GM12878 (cell line): ENCODE measurements around the gene UTP14C. TPM values are rescaled to one million over a fixed set of nuclear protein-coding genes. Genes with fewer than 3 reads are reported as not detected.

Experiments used
- ATAC-seq: fragments of 200-7000 bp; cut with Tn5 transposase; 3 replicates; pipeline ENCODE4 v1.9.1; 2020; ENCODE audit warnings: mild to moderate bottlenecking, moderate library complexity
- BruUV-seq: library from RNA; stranded (reverse); fragments of 400-500 nt; replicated peaks from 2 replicates; lab custom pipeline; 2021; lab: Mats Ljungman, UMichigan
- CTCF ChIA-PET: fragments of 300-600 bp; sonication (Branson Sonifier 250); formaldehyde crosslinking; extraction: SDS; loops from one replicate; lab custom pipeline; 2021; ENCODE audit warnings: inconsistent platforms; lab: Yijun Ruan, JAX
- POLR2A ChIA-PET: fragments of 350-600 bp; formaldehyde crosslinking; extraction: SDS; loops from one replicate; lab custom pipeline; 2021; ENCODE audit warnings: inconsistent platforms; lab: Charles Lee
- RAD21 ChIA-PET: fragments of 300-600 bp; sonication (Branson Sonifier 250); formaldehyde crosslinking; loops from one replicate; lab custom pipeline; 2023; ENCODE audit warnings: antibody characterized with exemption; ENCODE audit not compliant: unreplicated experiment; lab: Charles Lee
- SMC1A ChIA-PET: fragments of 300-600 bp; sonication (Branson Sonifier 250); formaldehyde crosslinking; loops from one replicate; lab custom pipeline; 2023; ENCODE audit not compliant: unreplicated experiment, uncharacterized antibody; lab: Charles Lee
- DNase-seq: peaks from one replicate; pipeline ENCODE4 v3.0.0-alpha.2; 2011; ENCODE audit warnings: low read depth, low spot score
- FAIRE-seq: peaks from 3 replicates; lab custom pipeline; 2011; peaks lifted over from hg19 to GRCh38; lab: Jason Lieb, UNC
- H2AFZ ChIP-seq: 2 replicates; pipeline ENCODE4 v1.6.0; 2011; ENCODE audit warnings: low read depth, low read length, control low read depth; ENCODE audit not compliant: control insufficient read depth
- H3K27ac ChIP-seq: 2 replicates; pipeline ENCODE4 v1.5.1; 2011; ENCODE audit warnings: control low read depth; ENCODE audit not compliant: control insufficient read depth, insufficient read depth
- H3K27me3 ChIP-seq, 2 experiments: replicated peaks in 1 of 2; 2 replicates each; pipeline versions ENCODE4 v1.6.0 to v1.6.1; 2011; ENCODE audit warnings: low read length in 1 of 2; ENCODE audit not compliant: control insufficient read depth in 2 of 2, insufficient read depth in 2 of 2
- H3K36me3 ChIP-seq, 2 experiments: 2 replicates each; pipeline ENCODE4 v1.5.1; 2011; ENCODE audit warnings: low read length in 1 of 2; ENCODE audit not compliant: control insufficient read depth in 2 of 2, insufficient read depth in 2 of 2
- H3K4me1 ChIP-seq: 2 replicates; pipeline ENCODE4 v1.6.1; 2011; ENCODE audit warnings: mild to moderate bottlenecking, low read length, moderate library complexity, mixed read lengths; ENCODE audit not compliant: control insufficient read depth, insufficient read depth
- H3K4me2 ChIP-seq: 2 replicates; pipeline ENCODE4 v1.6.0; 2011; ENCODE audit warnings: control low read depth; ENCODE audit not compliant: control insufficient read depth, insufficient read depth
- H3K4me3 ChIP-seq: fragments of 200-600 bp; sonication (generic); 2 replicates; pipeline ENCODE4 v1.5.1; 2016
- H3K79me2 ChIP-seq: 2 replicates; pipeline ENCODE4 v1.6.0; 2011; ENCODE audit warnings: low read length; ENCODE audit not compliant: control insufficient read depth, insufficient read depth
- H3K9ac ChIP-seq: 2 replicates; pipeline ENCODE4 v1.8.0; 2011; ENCODE audit warnings: low read length, control low read depth, mixed read lengths; ENCODE audit not compliant: control insufficient read depth, insufficient read depth
- H3K9me3 ChIP-seq: replicated peaks from 3 replicates; pipeline ENCODE4 v1.5.1; 2011; ENCODE audit warnings: mild to moderate bottlenecking, low read length; ENCODE audit not compliant: control insufficient read depth, insufficient read depth
- H4K20me1 ChIP-seq: 2 replicates; pipeline ENCODE4 v1.6.0; 2011; ENCODE audit not compliant: control insufficient read depth, insufficient read depth
- EP300 ChIP-seq, 2 experiments: fragments of 150-350 bp in 1 of 2; IDR thresholded peaks; 2 replicates each; pipeline ENCODE4 v1.6.1; 2011 to 2012; ENCODE audit warnings: low read depth in 2 of 2, low read length in 2 of 2, borderline replicate concordance in 1 of 2, improper control_type of control experiment in 1 of 2, inconsistent platforms in 1 of 2; ENCODE audit not compliant: control insufficient read depth in 1 of 2
- JUND ChIP-seq: IDR thresholded peaks from 2 replicates; pipeline ENCODE4 v1.6.1; 2012; ENCODE audit warnings: low read depth, mild to moderate bottlenecking, low read length, improper control_type of control experiment, moderate library complexity
- KAT2A ChIP-seq: conservative IDR thresholded peaks from 2 replicates; pipeline ENCODE4 v1.6.1; 2011; ENCODE audit warnings: low read depth, low read length; ENCODE audit not compliant: control insufficient read depth
- KLF5 ChIP-seq: fragments of 450-650 bp; IDR thresholded peaks from 2 replicates; pipeline ENCODE4 v1.6.1; 2014; ENCODE audit warnings: mild to moderate bottlenecking; ENCODE audit not compliant: partially characterized antibody
- LARP7 ChIP-seq: fragments of 450-650 bp; IDR thresholded peaks from 2 replicates; pipeline ENCODE4 v1.6.1; 2017; ENCODE audit warnings: mild to moderate bottlenecking
- NFIC ChIP-seq: IDR thresholded peaks from 2 replicates; pipeline ENCODE4 v1.6.1; 2012; ENCODE audit warnings: low read depth, mild to moderate bottlenecking, inconsistent platforms, low read length, moderate library complexity
- WGBS: methylation state at CpG from one replicate; pipeline ENCODE4 v1.1.6; 2016; ENCODE audit warnings: low lambda C conversion rate; ENCODE audit not compliant: insufficient replicate concordance, insufficient coverage; ENCODE audit errors: missing lambda C conversion rate; 5-methylcytosine and 5-hydroxymethylcytosine counted together
- in situ Hi-C: fragments of 300-500 bp; cut with MboI; formaldehyde crosslinking; loops from 9 replicates; pipeline ENCODE4 v1.14.3; 2018; ENCODE audit warnings: mixed read lengths
- intact Hi-C: fragments of 100-400 bp; cut with micrococcal nuclease; formaldehyde crosslinking; loops from one replicate; pipeline ENCODE4 v1.14.2; 2022; ENCODE audit not compliant: unreplicated experiment
- polyA plus RNA-seq, 11 experiments: library from polyadenylated mRNA; depleted of rRNA in 4 of 11; unstranded in 6 of 11; stranded (reverse) in 5 of 11; fragments of >200 nt; fragmentation: Nextera tagmentation in 4 of 11; fragmentation: Illumina TruSeq in 1 of 11; extraction: Ambion mirVana in 4 of 11; extraction: Trizol in 1 of 11; gene quantifications; 1 replicate in 1 of 11; 2 replicates in 10 of 11; pipeline versions ENCODE4 v1.2.1 to v1.2.3, GENCODE V29; 2011 to 2016; ENCODE audit warnings: inconsistent platforms in 2 of 11, missing spikeins in 2 of 11, low read depth in 1 of 11
- total RNA-seq, 4 experiments: library from RNA; depleted of rRNA in 3 of 4; stranded (reverse); fragments of >200 nt in 3 of 4; fragmentation: Illumina TruSeq in 1 of 4; extraction: Trizol in 1 of 4; gene quantifications; 2 replicates each; pipeline versions ENCODE4 v1.2.1 to v1.2.3, GENCODE V29; 2013 to 2021
- TF ChIP-seq, protein P1 (sequence below): fragments of 150-350 bp; IDR thresholded peaks from 2 replicates; pipeline ENCODE4 v1.6.1; 2016; ENCODE audit warnings: low read depth, low read length
- TF ChIP-seq, protein P2 (sequence below): fragments of 450-650 bp; formaldehyde crosslinking; IDR thresholded peaks from 2 replicates; pipeline ENCODE4 v1.5.0; 2022; ENCODE audit warnings: mild to moderate bottlenecking, missing genetic modification characterization

Gene UTP14C
- total and polyA plus RNA-seq, 10 of the 15 experiments (the other 5 are each of a cell fraction or from before 2014, with no cell fraction given) = 3.4 to 11.2 (median 6.0) TPM

DNA sequence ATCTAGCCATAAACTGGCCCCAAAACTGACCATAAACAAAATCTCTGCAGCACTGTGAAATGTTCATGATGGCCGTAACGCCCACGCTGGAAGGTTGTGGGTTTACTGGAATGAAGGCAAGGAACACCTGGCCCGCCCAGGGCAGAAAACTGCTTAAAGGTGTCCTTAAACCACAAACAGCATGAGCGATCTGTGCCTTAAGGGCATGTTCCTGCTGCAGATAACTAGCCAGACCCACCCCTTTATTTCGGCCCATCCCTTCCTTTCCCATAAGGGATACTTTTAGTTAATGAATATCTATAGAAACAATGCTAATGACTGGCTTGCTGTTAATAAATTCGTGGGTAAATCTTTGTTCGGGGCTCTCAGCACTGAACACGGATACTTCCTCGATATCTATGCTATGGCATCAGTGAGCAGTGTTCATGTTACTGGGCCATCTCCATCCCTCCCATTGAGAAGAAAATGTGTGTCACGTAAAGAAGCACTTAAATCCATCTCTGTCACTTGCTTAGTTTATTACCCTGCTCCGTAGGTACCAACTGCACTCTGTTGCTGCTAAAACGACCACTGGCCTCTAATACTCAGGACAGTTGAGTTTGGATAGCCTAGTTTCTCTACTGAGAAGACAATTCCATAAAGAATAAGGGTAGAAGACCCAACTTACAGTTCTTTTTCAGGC lies 18.5 kb upstream of the UTP14C start:
- DNase-seq (no peak), FAIRE-seq (no peak), ATAC-seq (no peak)
- Histone ChIP-seq H2AFZ (no peak overlapping the region), H3K36me3 (no peaks in the 10 kb centered on the region), H3K9ac (no peak overlapping the region), H3K4me2 (no peak overlapping the region), H4K20me1 (no peaks in the 10 kb centered on the region), H3K4me3 (no peak overlapping the region), H3K79me2 (no peaks in the 10 kb centered on the region), H3K4me1 (no peaks in the 10 kb centered on the region; the same call in 1 of the 2 replicates)
- intact Hi-C loops = no loop called here
- no TSS peak for BruUV-seq
- POLR2A ChIA-PET = no interaction called here
- CTCF ChIA-PET = no interaction called here
- no peak for TF ChIP-seq LARP7
- TF ChIP-seq EP300 (IDR thresholded peaks at IDR 0.05; ENCODE audit: borderline replicate concordance in 1 of 2, control insufficient read depth in 1 of 2, low read depth in 2 of 2, low read length in 2 of 2) = no peak
- TF ChIP-seq, all 136 proteins: peak for 0
- Histone ChIP-seq H3K9me3 (no peaks in the 10 kb centered on the region), H3K27ac (no peak overlapping the region), H3K27me3 (peaks cover under 1 to 11% of the 10 kb centered on the region in 2 experiments; a peak in 3 of 4 replicates)
- ChIA-PET SMC1A (no interaction called here), RAD21 (no interaction called here)
- WGBS = 55% methylated on average over 13 of the region's 13 CpGs
- in situ Hi-C loops = no loop called here

DNA sequence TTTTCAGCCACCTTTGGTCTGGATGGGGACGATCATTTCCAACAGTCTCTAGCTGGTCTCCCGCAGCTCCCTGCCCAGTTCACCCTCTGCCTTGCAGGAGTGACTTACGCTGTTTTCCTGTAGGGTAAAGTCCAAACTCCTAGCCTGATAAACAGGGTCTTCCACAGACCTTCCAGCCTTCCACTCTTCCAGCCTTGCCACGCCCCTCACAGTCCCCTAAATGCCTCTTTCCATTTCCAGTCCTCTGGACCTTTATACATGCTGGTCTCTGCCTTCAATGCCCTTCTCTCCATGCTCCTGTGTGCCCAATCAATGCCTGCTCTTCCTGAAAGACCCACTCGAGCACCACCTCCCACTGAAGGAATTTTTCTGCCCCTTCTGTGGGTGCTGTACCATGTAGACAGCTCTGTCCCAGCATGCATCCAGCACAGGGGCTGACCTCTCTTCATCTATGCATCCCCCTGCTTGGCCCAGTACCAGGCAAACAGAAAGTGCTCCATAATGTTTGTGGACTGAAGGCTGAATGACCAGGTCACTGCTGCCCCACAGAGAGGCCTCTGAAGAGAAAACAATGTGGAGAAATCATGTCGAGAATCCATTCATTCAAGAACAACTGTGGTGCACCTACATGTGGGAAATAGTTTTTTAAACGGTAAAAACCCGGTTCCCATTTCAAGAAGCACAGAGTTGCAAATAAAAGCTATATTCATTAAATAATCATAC lies 17.8 kb upstream of the UTP14C start:
- ATAC-seq = no peak
- in situ Hi-C loops = no loop called here
- Histone ChIP-seq H3K4me3 (no peak overlapping the region), H4K20me1 (no peaks in the 10 kb centered on the region), H2AFZ (no peak overlapping the region), H3K4me1 (no peaks in the 10 kb centered on the region; the same call in 1 of the 2 replicates), H3K27me3 (peaks cover 2 to 13% of the 10 kb centered on the region in 2 experiments; a peak in 3 of 4 replicates), H3K27ac (no peak overlapping the region), H3K9me3 (no peaks in the 10 kb centered on the region), H3K9ac (no peak overlapping the region), H3K36me3 (no peaks in the 10 kb centered on the region), H3K4me2 (no peak overlapping the region), H3K79me2 (no peaks in the 10 kb centered on the region)
- SMC1A ChIA-PET = no interaction called here
- WGBS = 33% methylated on average over 8 of the region's 8 CpGs
- intact Hi-C loops = no loop called here
- BruUV-seq = no TSS peak
- RAD21 ChIA-PET = no interaction called here
- CTCF ChIA-PET = no interaction called here
- no peak for DNase-seq
- POLR2A ChIA-PET = no interaction called here
- no peak for FAIRE-seq
- TF ChIP-seq KLF5 = no peak
- TF ChIP-seq, protein P1, sequence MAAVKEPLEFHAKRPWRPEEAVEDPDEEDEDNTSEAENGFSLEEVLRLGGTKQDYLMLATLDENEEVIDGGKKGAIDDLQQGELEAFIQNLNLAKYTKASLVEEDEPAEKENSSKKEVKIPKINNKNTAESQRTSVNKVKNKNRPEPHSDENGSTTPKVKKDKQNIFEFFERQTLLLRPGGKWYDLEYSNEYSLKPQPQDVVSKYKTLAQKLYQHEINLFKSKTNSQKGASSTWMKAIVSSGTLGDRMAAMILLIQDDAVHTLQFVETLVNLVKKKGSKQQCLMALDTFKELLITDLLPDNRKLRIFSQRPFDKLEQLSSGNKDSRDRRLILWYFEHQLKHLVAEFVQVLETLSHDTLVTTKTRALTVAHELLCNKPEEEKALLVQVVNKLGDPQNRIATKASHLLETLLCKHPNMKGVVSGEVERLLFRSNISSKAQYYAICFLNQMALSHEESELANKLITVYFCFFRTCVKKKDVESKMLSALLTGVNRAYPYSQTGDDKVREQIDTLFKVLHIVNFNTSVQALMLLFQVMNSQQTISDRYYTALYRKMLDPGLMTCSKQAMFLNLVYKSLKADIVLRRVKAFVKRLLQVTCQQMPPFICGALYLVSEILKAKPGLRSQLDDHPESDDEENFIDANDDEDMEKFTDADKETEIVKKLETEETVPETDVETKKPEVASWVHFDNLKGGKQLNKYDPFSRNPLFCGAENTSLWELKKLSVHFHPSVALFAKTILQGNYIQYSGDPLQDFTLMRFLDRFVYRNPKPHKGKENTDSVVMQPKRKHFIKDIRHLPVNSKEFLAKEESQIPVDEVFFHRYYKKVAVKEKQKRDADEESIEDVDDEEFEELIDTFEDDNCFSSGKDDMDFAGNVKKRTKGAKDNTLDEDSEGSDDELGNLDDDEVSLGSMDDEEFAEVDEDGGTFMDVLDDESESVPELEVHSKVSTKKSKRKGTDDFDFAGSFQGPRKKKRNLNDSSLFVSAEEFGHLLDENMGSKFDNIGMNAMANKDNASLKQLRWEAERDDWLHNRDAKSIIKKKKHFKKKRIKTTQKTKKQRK = no peak
- TF ChIP-seq KAT2A = no peak
- TF ChIP-seq, protein P2, sequence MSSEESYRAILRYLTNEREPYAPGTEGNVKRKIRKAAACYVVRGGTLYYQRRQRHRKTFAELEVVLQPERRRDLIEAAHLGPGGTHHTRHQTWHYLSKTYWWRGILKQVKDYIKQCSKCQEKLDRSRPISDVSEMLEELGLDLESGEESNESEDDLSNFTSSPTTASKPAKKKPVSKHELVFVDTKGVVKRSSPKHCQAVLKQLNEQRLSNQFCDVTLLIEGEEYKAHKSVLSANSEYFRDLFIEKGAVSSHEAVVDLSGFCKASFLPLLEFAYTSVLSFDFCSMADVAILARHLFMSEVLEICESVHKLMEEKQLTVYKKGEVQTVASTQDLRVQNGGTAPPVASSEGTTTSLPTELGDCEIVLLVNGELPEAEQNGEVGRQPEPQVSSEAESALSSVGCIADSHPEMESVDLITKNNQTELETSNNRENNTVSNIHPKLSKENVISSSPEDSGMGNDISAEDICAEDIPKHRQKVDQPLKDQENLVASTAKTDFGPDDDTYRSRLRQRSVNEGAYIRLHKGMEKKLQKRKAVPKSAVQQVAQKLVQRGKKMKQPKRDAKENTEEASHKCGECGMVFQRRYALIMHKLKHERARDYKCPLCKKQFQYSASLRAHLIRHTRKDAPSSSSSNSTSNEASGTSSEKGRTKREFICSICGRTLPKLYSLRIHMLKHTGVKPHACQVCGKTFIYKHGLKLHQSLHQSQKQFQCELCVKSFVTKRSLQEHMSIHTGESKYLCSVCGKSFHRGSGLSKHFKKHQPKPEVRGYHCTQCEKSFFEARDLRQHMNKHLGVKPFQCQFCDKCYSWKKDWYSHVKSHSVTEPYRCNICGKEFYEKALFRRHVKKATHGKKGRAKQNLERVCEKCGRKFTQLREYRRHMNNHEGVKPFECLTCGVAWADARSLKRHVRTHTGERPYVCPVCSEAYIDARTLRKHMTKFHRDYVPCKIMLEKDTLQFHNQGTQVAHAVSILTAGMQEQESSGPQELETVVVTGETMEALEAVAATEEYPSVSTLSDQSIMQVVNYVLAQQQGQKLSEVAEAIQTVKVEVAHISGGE (CRISPR knock-in tag) = no peak
- no peak for TF ChIP-seq NFIC
- no peak for TF ChIP-seq JUND
